T-cell (primary cell): ENCODE measurements around the gene PCARE. TPM values are rescaled to one million over a fixed set of nuclear protein-coding genes. Genes with fewer than 3 reads are reported as not detected.

Source experiments
- ATAC-seq, 4 experiments: fragments of 200-7000 bp in 3 of 4; fragments of 150-1000 bp in 1 of 4; cut with Tn5 transposase; replicated peaks in 1 of 4; 1 replicate in 3 of 4; 2 replicates in 1 of 4; pipeline ENCODE4 v1.10.0; 2021; ENCODE audit warnings: moderate library complexity in 3 of 4, mild to moderate bottlenecking in 2 of 4, moderate number of reproducible peaks in 1 of 4
- CTCF ChIA-PET, 2 donors: fragments of 300-600 bp; sonication (Branson Sonifier 250); formaldehyde crosslinking; loops; one replicate each; lab custom pipeline; 2022; ENCODE audit warnings: antibody characterized with exemption in 2 of 2; lab: Charles Lee
- POLR2A ChIA-PET, 2 donors: fragments of 300-600 bp; sonication (Branson Sonifier 250); formaldehyde crosslinking; loops; one replicate each; lab custom pipeline; 2022; ENCODE audit warnings: antibody characterized with exemption in 2 of 2; lab: Charles Lee
- DNase-seq, 35 experiments: peaks; one replicate each; pipeline versions ENCODE4 v3.0.0 to v3.0.0-alpha.2; 2013 to 2023
- H3K27ac ChIP-seq: one replicate; pipeline ENCODE4 v1.5.1; 2013; ENCODE audit warnings: low read length
- H3K27me3 ChIP-seq, 2 experiments: replicated peaks in 1 of 2; 1 replicate in 1 of 2; 2 replicates in 1 of 2; pipeline versions ENCODE4 v1.6.1 to v1.7.0; 2013; ENCODE audit warnings: low read length in 1 of 2, mixed read lengths in 1 of 2; ENCODE audit not compliant: control insufficient read depth in 2 of 2, insufficient read depth in 2 of 2; ENCODE audit errors: extremely low read depth in 1 of 2
- H3K36me3 ChIP-seq, 2 donors: 1 replicate in 1 of 2; 2 replicates in 1 of 2; pipeline versions ENCODE4 v1.6.1 to v1.7.0; 2013; ENCODE audit warnings: low read length in 1 of 2; ENCODE audit not compliant: control insufficient read depth in 2 of 2, insufficient read depth in 1 of 2; ENCODE audit errors: extremely low read depth in 1 of 2
- H3K4me1 ChIP-seq, 2 experiments: 1 replicate in 1 of 2; 2 replicates in 1 of 2; pipeline versions ENCODE4 v1.6.1 to v1.7.0; 2013; ENCODE audit warnings: low read length in 2 of 2, mixed read lengths in 1 of 2; ENCODE audit not compliant: insufficient read depth in 2 of 2, control insufficient read depth in 1 of 2; ENCODE audit errors: extremely low read depth in 1 of 2
- H3K4me3 ChIP-seq, 2 donors: 1 replicate in 1 of 2; 2 replicates in 1 of 2; pipeline versions ENCODE4 v1.5.1 to v1.7.0; 2013; ENCODE audit warnings: mild to moderate bottlenecking in 2 of 2, low read length in 1 of 2, moderate library complexity in 1 of 2; ENCODE audit not compliant: control insufficient read depth in 1 of 2; ENCODE audit errors: extremely low read depth in 1 of 2
- H3K9me3 ChIP-seq: 2 replicates; pipeline ENCODE4 v1.7.0; 2013
- H3K27ac Mint-ChIP-seq, 2 donors: one replicate each; pipeline ENCODE4 v1.8.0; 2020 to 2021; ENCODE audit warnings: mild to moderate bottlenecking in 2 of 2, mixed read lengths in 2 of 2
- H3K27me3 Mint-ChIP-seq, 2 donors: one replicate each; pipeline ENCODE4 v1.8.0; 2021 to 2022; ENCODE audit warnings: mixed read lengths in 2 of 2
- H3K36me3 Mint-ChIP-seq: one replicate; pipeline ENCODE4 v1.8.0; 2021; ENCODE audit warnings: mixed read lengths
- H3K4me1 Mint-ChIP-seq, 3 donors: one replicate each; pipeline ENCODE4 v1.8.0; 2020 to 2022; ENCODE audit warnings: mixed read lengths in 3 of 3, mild to moderate bottlenecking in 1 of 3
- H3K4me3 Mint-ChIP-seq, 3 donors: one replicate each; pipeline ENCODE4 v1.8.0; 2020 to 2022; ENCODE audit warnings: mild to moderate bottlenecking in 3 of 3, mixed read lengths in 3 of 3, moderate library complexity in 3 of 3
- H3K9me3 Mint-ChIP-seq, 3 donors: one replicate each; pipeline ENCODE4 v1.8.0; 2020 to 2022; ENCODE audit warnings: mixed read lengths in 3 of 3
- WGBS: methylation state at CpG from one replicate; pipeline ENCODE4 v1.1.5; 2013; ENCODE audit warnings: missing lambda C conversion rate; ENCODE audit not compliant: insufficient coverage; 5-methylcytosine and 5-hydroxymethylcytosine counted together
- total RNA-seq, 35 experiments: library from RNA in 6 of 35; stranded (reverse) in 6 of 35; fragments of 120-200 nt in 1 of 35; gene quantifications; one replicate each; pipeline versions ENCODE4 v1.2.1 to v1.2.4 and lab custom pipeline; 2013 to 2026

PCARE gene
- total RNA-seq: not detected
- not detected for total RNA-seq (2013)
- 0 to 0.12 (median 0) reads per million in 29 experiments for total RNA-seq (lab: John Stamatoyannopoulos, UW)

DNA sequence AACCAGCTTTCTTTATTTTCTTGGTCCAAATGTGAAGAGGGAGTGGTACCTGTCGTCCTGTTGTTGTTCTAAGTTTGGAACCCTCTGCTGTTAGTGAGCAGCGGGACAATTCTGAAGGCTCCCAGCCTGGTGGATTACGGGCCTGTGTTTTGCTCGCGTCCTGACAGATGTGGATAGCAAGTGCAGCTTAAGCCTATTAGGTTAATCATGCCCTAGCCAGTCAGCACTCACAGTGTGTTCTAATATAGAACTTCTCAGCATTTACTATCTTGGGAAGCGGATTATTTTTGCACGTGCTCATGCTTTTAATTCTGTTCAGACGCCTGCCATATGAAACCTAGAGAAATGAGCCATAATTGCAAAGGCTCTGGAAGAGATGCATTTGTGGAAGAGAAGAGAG, at the start of gene PCARE:
PCARE (minus strand) TSS at position 113 of the 400 bp plus-strand sequence. CDS start 262 bp downstream, outside the sequence.
- Mint-ChIP-seq H3K27me3 (no peaks in the 10 kb centered on the region), H3K27ac (no peak within 1 kb of the TSS), H3K4me1 (no peaks in the 10 kb centered on the region), H3K36me3 (no peaks in the 10 kb centered on the region), H3K9me3 (peaks cover 0 to 8% (median 2%) of the 10 kb centered on the region in 3 donors), H3K4me3 (no peak within 1 kb of the TSS)
- H3K4me1 ChIP-seq: no peaks in the 10 kb centered on the region
- H3K9me3 ChIP-seq: no peaks in the 10 kb centered on the region
- ChIA-PET CTCF (no interaction called here), POLR2A (no interaction called here)
- no peak within 1 kb of the TSS for H3K4me3 ChIP-seq
- WGBS: 100% methylated on average over 1 of the region's 8 CpGs
- no peaks in the 10 kb centered on the region for H3K36me3 ChIP-seq
- DNase-seq (no peak), ATAC-seq (no peak)
- H3K27me3 ChIP-seq: peaks cover 0 to 9% of the 10 kb centered on the region in 2 experiments
- no peak within 1 kb of the TSS for H3K27ac ChIP-seq

GRCh38 chr2:29123617-29124349, 49.5 kb upstream of the PCARE start:
- ChIA-PET CTCF (no interaction called here), POLR2A (no interaction called here)
- WGBS: no CpG with 5 or more reads among the region's 3 CpGs
- H3K36me3 Mint-ChIP-seq: peaks cover 59% of the 10 kb centered on the region
- peaks cover 46 to 63% (median 48%) of the 10 kb centered on the region in 3 donors for H3K4me1 Mint-ChIP-seq
- Histone ChIP-seq H3K36me3 (peaks cover 2 to 31% of the 10 kb centered on the region in 2 donors), H3K4me3 (no peak overlapping the region), H3K4me1 (peaks cover 0 to 10% of the 10 kb centered on the region in 2 experiments), H3K9me3 (peaks cover 3% of the 10 kb centered on the region), H3K27me3 (no peaks in the 10 kb centered on the region), H3K27ac (no peak overlapping the region)
- ATAC-seq (no peak), DNase-seq (no peak)
- peaks cover 5 to 16% (median 6%) of the 10 kb centered on the region in 3 donors for H3K9me3 Mint-ChIP-seq
- no peak overlapping the region for H3K27ac Mint-ChIP-seq
- H3K27me3 Mint-ChIP-seq: no peaks in the 10 kb centered on the region
- H3K4me3 Mint-ChIP-seq: no peak overlapping the region

- no peak overlapping the region for H3K4me3 Mint-ChIP-seq
- H3K4me3 ChIP-seq: no peak overlapping the region
- CTCF ChIA-PET: interaction anchor here in 1 of 2 donors (0.7 to 1.1 kb wide), 2 partner anchors 8 to 14 kb away, joined by 3 to 6 read pairs; no protein-coding TSS in a partner anchor
- H3K36me3 ChIP-seq: peaks cover 2 to 29% of the 10 kb centered on the region in 2 donors
- peaks cover 6 to 19% of the 10 kb centered on the region in 2 experiments for H3K4me1 ChIP-seq
- H3K27me3 Mint-ChIP-seq: no peaks in the 10 kb centered on the region
- peaks cover 46% of the 10 kb centered on the region for H3K36me3 Mint-ChIP-seq
- peaks cover 3% of the 10 kb centered on the region for H3K9me3 ChIP-seq
- H3K4me1 Mint-ChIP-seq: peaks cover 59 to 68% (median 63%) of the 10 kb centered on the region in 3 donors
- WGBS: no CpG with 5 or more reads among the region's 2 CpGs
- no peak overlapping the region for H3K27ac ChIP-seq
- H3K27me3 ChIP-seq: no peaks in the 10 kb centered on the region
- no peak for ATAC-seq
- POLR2A ChIA-PET: interaction anchor here in 1 of 2 donors (0.6 to 0.7 kb wide), 2 partner anchors 9 to 1383 kb away, joined by 3 read pairs; no protein-coding TSS in a partner anchor
- H3K27ac Mint-ChIP-seq: no peak overlapping the region
- peaks cover 5 to 16% (median 6%) of the 10 kb centered on the region in 3 donors for H3K9me3 Mint-ChIP-seq
- no peak for DNase-seq
These were observed 46.5 kb upstream of the PCARE start for GRCh38 chr2:29120846-29121245.

DNA sequence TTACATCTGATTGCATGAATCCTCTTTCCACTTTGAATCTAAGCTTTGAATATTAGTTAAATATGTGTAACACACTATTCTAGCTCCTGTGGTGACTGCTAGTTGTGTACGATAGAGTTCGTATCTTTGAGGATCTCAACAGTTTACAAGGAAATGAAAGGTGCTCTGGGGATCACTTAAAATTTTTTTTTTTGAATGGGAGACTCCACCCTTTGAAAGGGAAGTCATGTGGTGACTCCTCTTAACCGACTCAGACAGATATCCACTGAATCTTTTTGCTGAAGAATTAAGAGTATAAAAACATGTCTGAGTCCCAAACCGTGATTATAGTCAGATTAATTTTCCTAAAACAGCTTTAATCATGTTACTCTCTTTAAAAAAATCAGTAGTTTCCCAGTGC, 44.9 kb upstream of the PCARE start:
- WGBS: no CpG with 5 or more reads among the region's 4 CpGs
- Mint-ChIP-seq H3K27ac (peak overlapping the region in 1 of 2 donors; percentile 22), H3K4me3 (no peak overlapping the region), H3K9me3 (peaks cover 5 to 10% (median 6%) of the 10 kb centered on the region in 3 donors), H3K4me1 (peaks cover 63 to 69% (median 65%) of the 10 kb centered on the region in 3 donors), H3K27me3 (no peaks in the 10 kb centered on the region), H3K36me3 (peaks cover 30% of the 10 kb centered on the region)
- ChIA-PET CTCF (no interaction called here), POLR2A (interaction anchor here in 1 of 2 donors (0.6 kb wide), 1 partner anchor 161 kb away, joined by 6 read pairs; no protein-coding TSS in a partner anchor)
- Histone ChIP-seq H3K4me1 (peaks cover 14 to 19% of the 10 kb centered on the region in 2 experiments), H3K36me3 (peaks cover 2 to 14% of the 10 kb centered on the region in 2 donors), H3K9me3 (peaks cover 3% of the 10 kb centered on the region), H3K27ac (no peak overlapping the region), H3K27me3 (no peaks in the 10 kb centered on the region), H3K4me3 (no peak overlapping the region)
- peak in 1 of 35 experiments; percentile 16 for DNase-seq
- ATAC-seq: no peak

DNA sequence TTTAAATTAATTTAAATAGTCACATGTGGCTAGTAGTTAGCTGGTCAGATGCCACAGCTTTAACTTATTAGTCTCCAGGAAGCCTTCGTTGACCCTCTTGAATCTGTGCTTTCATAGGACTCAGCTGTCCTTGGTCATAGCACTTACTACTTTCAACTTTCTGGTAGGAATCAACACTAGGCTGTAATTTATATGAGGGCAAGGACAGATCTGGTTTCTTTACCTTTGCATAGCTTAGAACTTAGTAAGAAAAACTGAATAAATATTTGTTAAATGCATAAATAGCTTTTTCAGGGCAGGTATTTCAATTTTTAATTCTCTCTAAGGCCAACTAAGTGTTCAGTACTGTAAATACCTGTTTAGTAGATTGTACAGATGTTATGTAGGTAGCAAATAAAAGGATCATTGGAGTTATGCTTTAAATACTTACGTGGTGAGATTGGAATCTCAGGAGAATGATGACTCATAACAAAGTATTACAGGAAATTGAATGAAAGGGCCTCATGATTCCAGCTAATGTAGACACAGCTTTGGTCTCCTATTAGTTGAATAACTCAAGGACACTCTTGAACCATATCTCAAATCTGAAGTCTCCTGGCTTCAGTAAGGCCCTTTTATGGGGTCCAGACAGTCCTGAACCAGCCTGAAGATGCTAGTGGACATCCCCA, 43.4 kb upstream of the PCARE start:
- peaks cover 14 to 19% of the 10 kb centered on the region in 2 experiments for H3K4me1 ChIP-seq
- Mint-ChIP-seq H3K4me3 (peak overlapping the region in 2 of 3 donors; percentile 90 to 96), H3K27ac (peak overlapping the region; percentile 13 to 83)

More for the DNA sequence above, 43.4 kb upstream of the PCARE start:
- H3K4me1 Mint-ChIP-seq: peaks cover 61 to 65% (median 63%) of the 10 kb centered on the region in 3 donors
- Histone ChIP-seq H3K36me3 (peaks cover 0 to 1% of the 10 kb centered on the region in 2 donors), H3K9me3 (no peaks in the 10 kb centered on the region), H3K27me3 (no peaks in the 10 kb centered on the region), H3K27ac (no peak overlapping the region), H3K4me3 (no peak overlapping the region)
- no peak for ATAC-seq
- peaks cover 17% of the 10 kb centered on the region for H3K36me3 Mint-ChIP-seq
- POLR2A ChIA-PET: interaction anchor here (0.6 to 2.8 kb wide), 5 partner anchors 11 to 248 kb away, joined by 3 to 10 read pairs (median 3); partner anchors contain the start of gene TRMT61B (in 1 of the 2)
- H3K9me3 Mint-ChIP-seq: no peaks in the 10 kb centered on the region
- DNase-seq: no peak
- CTCF ChIA-PET: interaction anchor here in 1 of 2 donors (1.0 to 2.7 kb wide), 3 partner anchors 12 to 247 kb away, joined by 4 to 10 read pairs (median 8); partner anchors contain the start of gene TRMT61B
- no peaks in the 10 kb centered on the region for H3K27me3 Mint-ChIP-seq
- no CpG with 5 or more reads among the region's 2 CpGs for WGBS
